Caki2 (cell line): ENCODE measurements around the gene ZNF362. TPM values are rescaled to one million over a fixed set of nuclear protein-coding genes. Genes with fewer than 3 reads are reported as not detected.
A peak's percentile ranks its signal among the peaks of the same experiment; 100 is the strongest.

Source experiments
- DNase-seq: peaks from one replicate; pipeline ENCODE4 v3.0.0-alpha.2; 2015; ENCODE audit warnings: low read depth
- in situ Hi-C: cut with HindIII; loops from 2 replicates; pipeline ENCODE4 v1.10.0; 2016; ENCODE audit warnings: low sequenced_read_pairs, low pct_unique_long_range_greater_than_20kb, mixed read lengths
- total RNA-seq: library from RNA; depleted of rRNA; stranded (reverse); fragments of >200 nt; shearing (Covaris generic); gene quantifications from 2 replicates; pipeline ENCODE4 v1.2.3, GENCODE V29; 2014; ENCODE audit warnings: low replicate concordance; rRNA removed

Gene ZNF362
- total RNA-seq, 1 experiment from 2014 or later, result 6.0 TPM

DNA sequence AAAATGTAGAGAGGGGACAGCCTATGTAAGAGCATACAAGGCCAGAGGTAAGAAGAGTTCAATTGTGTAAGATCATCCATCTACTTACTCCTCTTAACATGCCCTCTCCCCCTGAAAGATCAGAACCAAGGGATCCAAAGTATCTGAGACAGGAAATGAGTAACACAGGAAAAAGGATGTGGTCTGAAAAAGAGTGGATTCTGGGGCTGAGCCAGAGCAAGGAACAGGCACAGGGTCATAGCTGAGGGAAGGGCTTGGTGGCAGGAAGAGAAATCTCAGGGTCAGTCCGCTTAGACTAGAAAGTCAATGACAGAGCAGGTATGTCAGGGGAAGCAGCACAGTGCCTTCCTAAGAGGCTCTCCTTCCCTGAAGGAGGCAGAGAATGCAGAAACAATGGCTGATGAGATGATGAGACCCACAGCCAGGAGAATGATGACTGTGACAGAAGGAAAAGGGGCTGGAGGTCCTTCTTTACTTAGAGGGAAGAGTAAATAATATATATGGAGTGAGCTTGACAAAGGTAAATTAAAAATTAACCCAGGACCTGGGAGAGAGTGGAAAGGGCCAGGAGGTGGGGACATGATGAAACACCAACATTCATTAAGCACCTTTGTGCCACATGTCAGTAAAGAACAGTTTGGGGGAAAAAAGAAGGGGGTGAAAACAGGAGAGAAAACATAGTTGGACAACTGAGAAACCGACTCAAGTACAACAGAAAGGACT is 90.8 kb downstream of the ZNF362 start:
- in situ Hi-C loops, result no loop called here

DNA sequence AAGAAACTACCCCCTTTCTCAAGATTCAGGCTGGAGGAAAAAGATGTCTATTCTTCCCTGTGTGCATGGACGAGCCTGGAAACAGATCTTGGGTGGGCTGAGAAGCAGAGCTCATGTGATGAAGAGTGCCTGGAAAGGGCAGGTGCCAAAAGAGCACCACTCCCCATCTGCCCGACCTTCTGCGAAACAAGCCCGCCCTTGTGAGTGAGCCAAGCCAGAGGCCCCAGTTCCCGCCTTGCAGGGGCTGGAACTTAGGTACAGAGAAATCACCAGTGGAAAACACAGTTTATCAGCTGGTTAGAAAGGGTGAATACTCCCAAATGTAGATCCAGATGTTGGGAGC is 91.3 kb downstream of the ZNF362 start:
- DNase-seq, result no peak
- in situ Hi-C loops, result no loop called here

More for the DNA sequence above, 90.8 kb downstream of the ZNF362 start:
- peak; percentile 71 for DNase-seq

DNA sequence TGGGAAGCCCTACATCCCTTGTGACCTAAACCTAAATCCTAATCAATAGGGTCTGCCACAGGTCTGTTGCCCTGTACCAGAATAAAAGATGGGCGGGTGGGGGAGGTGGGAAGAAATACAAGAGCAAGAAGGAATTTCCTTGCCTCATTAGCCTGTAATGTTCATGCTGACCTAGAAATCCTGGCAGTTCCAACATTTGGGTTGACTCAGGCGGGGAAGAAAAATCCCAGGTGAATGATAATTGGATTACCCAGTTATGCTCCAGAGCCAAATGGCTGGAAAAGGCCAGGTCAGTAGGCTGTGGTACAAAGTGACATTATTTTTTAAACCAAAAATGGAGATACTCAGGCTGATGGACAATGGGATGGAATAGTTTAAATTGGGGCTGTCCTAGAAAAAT is 91.9 kb downstream of the ZNF362 start:
- in situ Hi-C loops, result no loop called here

GRCh38 chr1:33348676-33349080 is 92.4 kb downstream of the ZNF362 start:
- in situ Hi-C loops, result no loop called here
- DNase-seq, result peak; percentile 14

More for the DNA sequence above, 91.9 kb downstream of the ZNF362 start:
- no peak for DNase-seq

GRCh38 chr1:33349081-33349759 is 92.9 kb downstream of the ZNF362 start:
- DNase-seq, result peak; percentile 19
- in situ Hi-C loops, result no loop called here

- in situ Hi-C loops, result no loop called here
Observed at GRCh38 chr1:33349778-33350610, 93.7 kb downstream of the ZNF362 start.

More at GRCh38 chr1:33349778-33350610, 93.7 kb downstream of the ZNF362 start:
- peak; percentile 71 for DNase-seq

Other genes starting within 250 kb of the ZNF362 start
- 326 and 384 TPM in 2 replicates for gene AK2, start 219.6 kb upstream of the ZNF362 start, total RNA-seq
- gene AZIN2, start 175.3 kb upstream of the ZNF362 start, total RNA-seq, result 7.8 and 21.7 TPM in 2 replicates
- 0.03 and 2.6 TPM in 2 replicates for gene TRIM62, start 74.4 kb upstream of the ZNF362 start, total RNA-seq
- gene A3GALT2, start 64.6 kb downstream of the ZNF362 start, total RNA-seq, result not detected in 2 replicates
- 54.9 and 82.5 TPM in 2 replicates for gene PHC2, start 174.6 kb downstream of the ZNF362 start, total RNA-seq
- gene ZSCAN20, start 216.2 kb downstream of the ZNF362 start, total RNA-seq, result 1.9 and 8.3 TPM in 2 replicates